Brain microvascular endothelial cell (primary cell): Measurements from ENCODE around the gene MIGA1.
A peak's percentile ranks its signal among the peaks of the same experiment; 100 is the strongest.
"Not testable (repeated sequence)": the region's sequence is repeated elsewhere in the genome, so short reads cannot be mapped to it uniquely, and the experiment has no call there.

ENCODE experiments used
- DNase-seq: peaks from one replicate; pipeline ENCODE4 v3.0.0-alpha.2; 2020
- H3K27ac ChIP-seq: fragments of 250-450 bp; sonication (Bioruptor Pico); 2 replicates; pipeline ENCODE4 v1.5.1; 2020; ENCODE audit warnings: mild to moderate bottlenecking, moderate library complexity
- H3K27me3 ChIP-seq: fragments of 250-450 bp; sonication (Bioruptor Pico); replicated peaks from 2 replicates; pipeline ENCODE4 v1.5.1; 2020; ENCODE audit warnings: mild to moderate bottlenecking
- H3K36me3 ChIP-seq: fragments of 250-450 bp; sonication (Bioruptor Pico); replicated peaks from 2 replicates; pipeline ENCODE4 v1.5.1; 2020; ENCODE audit warnings: mild to moderate bottlenecking
- H3K4me3 ChIP-seq: 2 replicates; pipeline ENCODE4 v1.5.1; 2011; ENCODE audit warnings: low read depth, mild to moderate bottlenecking, control low read depth, low read length, moderate library complexity
- CTCF ChIP-seq: IDR thresholded peaks from 2 replicates; pipeline ENCODE4 v1.5.1; 2011; ENCODE audit warnings: low read depth, mild to moderate bottlenecking, moderate library complexity, low read length, control low read depth, inconsistent platforms; ENCODE audit errors: missing control alignments
- in situ Hi-C: cut with HindIII; loops from 2 replicates; pipeline ENCODE4 v1.10.0; 2017; ENCODE audit warnings: low sequenced_read_pairs, low pct_ligation_motif_present

Gene MIGA1

GRCh38 chr1:77744576-77744975 lies 34.9 kb upstream of the MIGA1 start:
- Histone ChIP-seq H3K36me3 (no peaks in the 10 kb centered on the region), H3K27me3 (no peaks in the 10 kb centered on the region)

GRCh38 chr1:77749489-77749888 lies 30.0 kb upstream of the MIGA1 start:
- H3K36me3 ChIP-seq, DNase-seq, in situ Hi-C loops, H3K27me3 ChIP-seq, H3K4me3 ChIP-seq, H3K27ac ChIP-seq: not testable (repeated sequence)

More at GRCh38 chr1:77744576-77744975, 34.9 kb upstream of the MIGA1 start:
- no peak for TF ChIP-seq CTCF
- in situ Hi-C loops = no loop called here
- DNase-seq = no peak
- Histone ChIP-seq H3K27ac (no peak overlapping the region), H3K4me3 (no peak overlapping the region)

GRCh38 chr1:77756052-77756754 lies 23.2 kb upstream of the MIGA1 start:
- no peak overlapping the region for H3K27ac ChIP-seq
- no peak for TF ChIP-seq CTCF
- no peaks in the 10 kb centered on the region for H3K27me3 ChIP-seq
- H3K4me3 ChIP-seq = no peak overlapping the region
- H3K36me3 ChIP-seq = peaks cover 4% of the 10 kb centered on the region
- no peak for DNase-seq
- in situ Hi-C loops = no loop called here

GRCh38 chr1:77757066-77757584 lies 22.3 kb upstream of the MIGA1 start:
- in situ Hi-C loops = no loop called here

GRCh38 chr1:77757603-77758002 lies 21.8 kb upstream of the MIGA1 start:
- Histone ChIP-seq H3K4me3 (no peak overlapping the region), H3K27me3 (no peaks in the 10 kb centered on the region), H3K27ac (no peak overlapping the region), H3K36me3 (peaks cover 4% of the 10 kb centered on the region)
- TF ChIP-seq CTCF = no peak
- in situ Hi-C loops = no loop called here
- no peak for DNase-seq

More at GRCh38 chr1:77757066-77757584, 22.3 kb upstream of the MIGA1 start:
- TF ChIP-seq CTCF = no peak
- H3K36me3 ChIP-seq = peaks cover 4% of the 10 kb centered on the region
- H3K27ac ChIP-seq = no peak overlapping the region
- DNase-seq = no peak
- H3K4me3 ChIP-seq = no peak overlapping the region
- H3K27me3 ChIP-seq = no peaks in the 10 kb centered on the region

GRCh38 chr1:77759071-77760028 lies 20.1 kb upstream of the MIGA1 start, which contains the start of gene USP33:
Gene USP33, minus strand, starts transcription at chr1:77759852. Its CDS starts 18,155 bp downstream, at chr1:77741697.
- in situ Hi-C loops = no loop called here
- no peak for TF ChIP-seq CTCF
- no peaks in the 10 kb centered on the region for H3K27me3 ChIP-seq
- peak within 1 kb of the TSS; percentile 93 for H3K4me3 ChIP-seq
- H3K36me3 ChIP-seq = peaks cover 4% of the 10 kb centered on the region
- DNase-seq = peak; percentile 59
- peak within 1 kb of the TSS; percentile 78 for H3K27ac ChIP-seq
